Measurements from ENCODE around the gene ZC4H2.

Gene ZC4H2

DNA sequence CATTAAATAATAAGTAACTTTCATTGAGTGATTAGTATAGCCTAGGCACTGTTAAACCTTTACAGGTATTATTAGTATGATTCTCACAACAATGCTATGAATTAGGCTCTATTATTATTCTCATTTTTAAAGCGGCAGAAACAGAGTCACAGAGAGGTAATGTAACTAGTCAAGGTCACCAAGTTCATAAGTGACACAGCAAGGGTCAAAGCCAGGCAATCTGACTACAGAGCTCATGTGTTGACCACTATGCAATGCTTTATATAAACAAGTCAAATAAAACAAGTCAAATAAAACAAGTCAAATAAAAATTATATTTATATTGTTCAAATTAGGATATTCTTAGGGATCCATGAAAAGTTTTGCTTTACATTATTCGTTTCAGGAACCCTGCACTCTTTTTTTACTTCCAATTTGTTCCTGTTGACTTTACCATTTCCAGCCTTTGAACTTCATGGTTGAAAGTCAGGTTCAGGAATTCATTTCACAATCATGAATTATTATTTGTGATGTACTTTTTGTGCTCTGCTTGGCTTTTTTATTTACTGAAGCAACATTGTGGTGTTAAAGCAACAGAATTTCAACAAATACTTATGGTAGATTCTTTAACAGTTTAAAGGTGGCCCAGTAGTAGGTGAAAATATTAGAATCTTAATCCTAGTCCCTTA is 18.0 kb upstream of the ZC4H2 start:
- Mint-ChIP-seq H3K27me3 (ENCODE audit: low read depth) (no peaks in the 10 kb centered on the region), H3K4me1 (no peaks in the 10 kb centered on the region), H3K36me3 (ENCODE audit: low read depth) (peaks cover 5% of the 10 kb centered on the region), H3K4me3 (no peak overlapping the region), H3K9me3 (peaks cover 31% of the 10 kb centered on the region), H3K27ac (no peak overlapping the region)
- TF ChIP-seq, protein P1, sequence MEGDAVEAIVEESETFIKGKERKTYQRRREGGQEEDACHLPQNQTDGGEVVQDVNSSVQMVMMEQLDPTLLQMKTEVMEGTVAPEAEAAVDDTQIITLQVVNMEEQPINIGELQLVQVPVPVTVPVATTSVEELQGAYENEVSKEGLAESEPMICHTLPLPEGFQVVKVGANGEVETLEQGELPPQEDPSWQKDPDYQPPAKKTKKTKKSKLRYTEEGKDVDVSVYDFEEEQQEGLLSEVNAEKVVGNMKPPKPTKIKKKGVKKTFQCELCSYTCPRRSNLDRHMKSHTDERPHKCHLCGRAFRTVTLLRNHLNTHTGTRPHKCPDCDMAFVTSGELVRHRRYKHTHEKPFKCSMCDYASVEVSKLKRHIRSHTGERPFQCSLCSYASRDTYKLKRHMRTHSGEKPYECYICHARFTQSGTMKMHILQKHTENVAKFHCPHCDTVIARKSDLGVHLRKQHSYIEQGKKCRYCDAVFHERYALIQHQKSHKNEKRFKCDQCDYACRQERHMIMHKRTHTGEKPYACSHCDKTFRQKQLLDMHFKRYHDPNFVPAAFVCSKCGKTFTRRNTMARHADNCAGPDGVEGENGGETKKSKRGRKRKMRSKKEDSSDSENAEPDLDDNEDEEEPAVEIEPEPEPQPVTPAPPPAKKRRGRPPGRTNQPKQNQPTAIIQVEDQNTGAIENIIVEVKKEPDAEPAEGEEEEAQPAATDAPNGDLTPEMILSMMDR (IDR thresholded peaks at IDR 0.05; ENCODE audit: unreplicated experiment in 3 of 3): no peak

DNA sequence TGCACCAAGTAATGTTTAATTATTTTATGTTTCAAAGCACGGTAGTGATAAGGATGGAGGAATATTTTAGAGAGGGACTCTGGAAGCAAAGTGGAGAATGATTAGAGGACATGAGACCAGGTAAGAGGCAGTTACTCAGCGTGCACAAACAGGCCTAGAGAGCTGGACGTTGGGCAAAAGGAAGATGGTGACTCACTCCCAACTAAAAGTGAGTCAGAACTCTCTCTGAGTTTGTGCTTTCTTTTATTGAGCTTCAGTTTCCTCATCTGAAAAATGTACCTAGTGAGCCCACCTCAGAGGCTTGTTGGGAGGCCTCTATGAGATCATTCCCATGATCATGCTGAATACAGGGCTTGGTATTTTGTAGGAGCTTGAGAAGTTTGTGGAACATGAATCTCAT is 1.6 kb upstream of the ZC4H2 start:
- TF ChIP-seq, protein P1 (IDR thresholded peaks at IDR 0.05; ENCODE audit: unreplicated experiment in 3 of 3): no peak
- no peaks in the 10 kb centered on the region for H3K27me3 Mint-ChIP-seq (ENCODE audit: low read depth)
- no peak overlapping the region for H3K4me3 Mint-ChIP-seq
- peaks cover 25% of the 10 kb centered on the region for H3K36me3 Mint-ChIP-seq (ENCODE audit: low read depth)
- H3K9me3 Mint-ChIP-seq: peaks cover 18% of the 10 kb centered on the region
- H3K27ac Mint-ChIP-seq: no peak overlapping the region
- no peaks in the 10 kb centered on the region for H3K4me1 Mint-ChIP-seq

DNA sequence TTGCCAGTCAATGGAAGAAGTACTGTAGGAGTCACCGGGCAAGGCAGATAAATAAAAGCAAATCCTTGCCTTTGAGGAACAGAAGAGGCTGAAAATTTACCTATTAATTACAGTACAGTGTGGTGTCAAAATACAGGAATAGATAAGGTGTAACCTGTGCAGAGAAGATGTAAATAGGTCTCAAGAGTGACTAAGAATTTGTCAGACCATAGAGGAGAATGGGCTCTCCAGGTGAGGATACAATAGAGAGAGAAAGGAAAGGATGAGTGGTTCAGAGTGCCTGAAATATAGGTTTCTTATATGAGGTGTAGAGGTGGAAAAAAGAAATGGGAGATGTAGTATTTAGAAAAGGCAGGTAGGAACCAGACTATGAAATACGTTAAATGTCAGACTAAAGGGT is 801 bp upstream of the ZC4H2 start:
- Mint-ChIP-seq H3K4me1 (no peaks in the 10 kb centered on the region), H3K27me3 (ENCODE audit: low read depth) (no peaks in the 10 kb centered on the region), H3K27ac (no peak overlapping the region), H3K36me3 (ENCODE audit: low read depth) (peaks cover 33% of the 10 kb centered on the region), H3K4me3 (peak overlapping the region; percentile 96 to 97 (median 96)), H3K9me3 (peaks cover 26% of the 10 kb centered on the region)
- TF ChIP-seq, protein P1 (IDR thresholded peaks at IDR 0.05; ENCODE audit: unreplicated experiment in 3 of 3): no peak

DNA sequence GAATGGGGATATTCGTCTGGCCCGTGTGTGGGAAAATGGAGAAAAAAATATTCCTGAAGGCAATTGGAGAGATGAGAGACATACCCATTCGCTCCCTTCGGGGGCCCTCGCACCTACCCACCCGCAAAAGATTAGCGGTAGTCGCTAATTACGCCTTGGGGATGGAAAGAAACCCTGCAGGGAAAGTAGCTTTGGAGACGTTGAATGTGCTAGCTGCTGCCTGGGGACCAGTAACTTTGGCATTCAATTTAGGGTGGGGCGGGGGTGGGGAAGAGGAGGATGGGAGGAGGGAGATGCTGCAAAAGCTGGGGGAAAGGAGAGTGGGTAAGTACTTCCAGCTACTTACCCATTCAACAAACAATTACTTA is 407 bp upstream of the ZC4H2 start:
- Mint-ChIP-seq H3K27me3 (ENCODE audit: low read depth) (no peaks in the 10 kb centered on the region), H3K36me3 (ENCODE audit: low read depth) (peaks cover 37% of the 10 kb centered on the region), H3K9me3 (peaks cover 29% of the 10 kb centered on the region), H3K4me1 (no peaks in the 10 kb centered on the region), H3K4me3 (peak overlapping the region; percentile 96 to 97 (median 96)), H3K27ac (peak overlapping the region in 2 of 3 experiments; percentile 64 to 84)
- TF ChIP-seq, protein P1 (IDR thresholded peaks at IDR 0.05; ENCODE audit: unreplicated experiment in 3 of 3): no peak

DNA sequence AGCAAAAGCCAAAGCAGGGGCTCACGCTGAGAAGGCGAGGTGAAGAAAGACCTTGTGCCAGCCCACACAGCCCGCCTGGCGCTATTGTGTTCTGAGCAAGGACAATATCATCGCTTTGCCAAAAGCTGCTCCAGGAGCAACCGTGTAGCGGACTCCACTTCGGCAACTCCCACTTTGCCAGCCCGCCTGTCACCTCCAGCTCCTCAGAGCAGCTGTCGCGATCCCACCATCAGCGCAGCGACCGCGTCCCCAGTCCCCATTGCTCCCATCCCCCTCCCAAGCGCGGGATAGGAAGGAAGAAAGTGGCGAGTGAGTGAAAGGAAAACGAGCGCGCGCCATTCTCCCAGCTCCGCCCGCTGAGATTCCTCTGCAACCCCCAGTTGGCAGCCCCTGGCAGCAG is 759 bp downstream of the ZC4H2 start:
- no peaks in the 10 kb centered on the region for H3K27me3 Mint-ChIP-seq (ENCODE audit: low read depth)
- H3K36me3 Mint-ChIP-seq (ENCODE audit: low read depth): peaks cover 49% of the 10 kb centered on the region
- TF ChIP-seq, protein P1 (IDR thresholded peaks at IDR 0.05; ENCODE audit: unreplicated experiment in 3 of 3): no peak
- H3K9me3 Mint-ChIP-seq: peaks cover 39% of the 10 kb centered on the region
- no peaks in the 10 kb centered on the region for H3K4me1 Mint-ChIP-seq
- peak overlapping the region; percentile 64 to 94 (median 65) for H3K27ac Mint-ChIP-seq
- peak overlapping the region; percentile 96 to 97 (median 96) for H3K4me3 Mint-ChIP-seq

DNA sequence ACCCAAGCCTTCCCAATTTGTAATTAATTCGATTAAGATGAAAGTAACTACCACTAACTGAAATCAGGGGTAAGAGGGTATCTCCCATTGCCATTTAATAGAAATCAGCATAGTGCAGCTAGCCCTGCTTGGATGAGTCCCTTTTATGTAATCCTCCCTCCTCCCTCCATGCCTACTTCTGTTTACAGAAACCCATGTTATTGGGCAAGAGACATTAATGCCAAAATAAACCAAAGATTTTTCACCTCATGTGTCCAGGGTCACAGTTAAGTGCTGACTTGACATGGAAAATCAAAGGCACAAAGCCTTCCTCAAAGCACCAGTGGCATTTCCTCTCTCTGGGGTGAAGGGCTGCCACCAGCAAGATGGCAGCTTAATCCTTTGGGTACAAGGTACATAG is 50.8 kb downstream of the ZC4H2 start:
- TF ChIP-seq, protein P1 (IDR thresholded peaks at IDR 0.05; ENCODE audit: unreplicated experiment in 3 of 3): no peak
- Mint-ChIP-seq H3K4me3 (no peak overlapping the region), H3K27ac (no peak overlapping the region), H3K36me3 (ENCODE audit: low read depth) (peaks cover 26% of the 10 kb centered on the region), H3K9me3 (peaks cover 37% of the 10 kb centered on the region), H3K27me3 (ENCODE audit: low read depth) (no peaks in the 10 kb centered on the region), H3K4me1 (no peaks in the 10 kb centered on the region)

All from nephron (organoid).